ENCODE results near the gene GPATCH2.

GRCh38 chr1:217456261-217456660 lies 174.6 kb downstream of the GPATCH2 start:
- TF ChIP-seq CTCF (IDR thresholded peaks at IDR 0.05) (no peak), ZFX (IDR thresholded peaks at IDR 0.05; ENCODE audit: borderline replicate concordance) (no peak)

Measured in 22Rv1 (cell line).